Inferior parietal cortex (tissue), 1 donor: Measurements from ENCODE around the gene AKNAD1.

Source experiments
- DNase-seq: peaks from one replicate; pipeline ENCODE4 v3.0.0-alpha.2; 2016; ENCODE audit errors: extremely low spot score

AKNAD1 gene

GRCh38 chr1:108830119-108831008 lies 26.5 kb downstream of the AKNAD1 start:
- peak; percentile 54 for DNase-seq

GRCh38 chr1:108829498-108829916 lies 27.4 kb downstream of the AKNAD1 start:
- no peak for DNase-seq

- peak; percentile 87 for DNase-seq
Observed at GRCh38 chr1:108828074-108828961, 28.6 kb downstream of the AKNAD1 start.

- DNase-seq = no peak
Observed at GRCh38 chr1:108826081-108826635, 30.7 kb downstream of the AKNAD1 start.

GRCh38 chr1:108824051-108824450 lies 32.8 kb downstream of the AKNAD1 start:
- no peak for DNase-seq

GRCh38 chr1:108823632-108824031 lies 33.3 kb downstream of the AKNAD1 start:
- no peak for DNase-seq

GRCh38 chr1:108819878-108820277 lies 37.0 kb downstream of the AKNAD1 start:
- no peak for DNase-seq

- no peak for DNase-seq
Observed at GRCh38 chr1:108817811-108818210, 39.1 kb downstream of the AKNAD1 start.

- DNase-seq = peak; percentile 74
Observed at GRCh38 chr1:108817016-108817415, 39.9 kb downstream of the AKNAD1 start.

GRCh38 chr1:108816049-108816893 lies 40.6 kb downstream of the AKNAD1 start:
- peak; percentile 93 for DNase-seq

GRCh38 chr1:108815566-108815965 lies 41.3 kb downstream of the AKNAD1 start:
- peak; percentile 47 for DNase-seq

GRCh38 chr1:108814343-108815125 lies 42.4 kb downstream of the AKNAD1 start:
- DNase-seq = peak; percentile 68

- DNase-seq = no peak
Observed at GRCh38 chr1:108813326-108813725, 43.6 kb downstream of the AKNAD1 start.

GRCh38 chr1:108811611-108812010 lies 45.3 kb downstream of the AKNAD1 start:
- DNase-seq = no peak

GRCh38 chr1:108808438-108808837 lies 48.5 kb downstream of the AKNAD1 start:
- no peak for DNase-seq

GRCh38 chr1:108803548-108803947 lies 53.3 kb downstream of the AKNAD1 start:
- DNase-seq = no peak

GRCh38 chr1:108801101-108801500 lies 55.8 kb downstream of the AKNAD1 start:
- DNase-seq = no peak

- DNase-seq = no peak
Observed at GRCh38 chr1:108799001-108799400, 57.9 kb downstream of the AKNAD1 start.

- DNase-seq = no peak
Observed at GRCh38 chr1:108792420-108792819, 64.5 kb downstream of the AKNAD1 start.

GRCh38 chr1:108791790-108792189 lies 65.1 kb downstream of the AKNAD1 start:
- no peak for DNase-seq
